GM23248 (cell line): ENCODE data around the gene ZSWIM2. TPM values are rescaled to one million over a fixed set of nuclear protein-coding genes. Genes with fewer than 3 reads are reported as not detected.
"Not testable (repeated sequence)": the region's sequence is repeated elsewhere in the genome, so short reads cannot be mapped to it uniquely, and the experiment has no call there.

ENCODE experiments used
- DNase-seq: peaks from one replicate; pipeline ENCODE4 v3.0.0-alpha.2; 2015
- H2AFZ ChIP-seq: fragments of 200-600 bp; sonication (generic); 2 replicates; pipeline ENCODE4 v1.6.1; 2016; ENCODE audit warnings: antibody characterized with exemption
- H3F3A ChIP-seq: fragments of 200-600 bp; sonication (generic); 2 replicates; pipeline ENCODE4 v1.6.1; 2016; ENCODE audit warnings: mild to moderate bottlenecking, antibody characterized with exemption, mixed run types; ENCODE audit not compliant: insufficient read depth
- H3K27ac ChIP-seq: fragments of 200-600 bp; sonication (generic); 2 replicates; pipeline ENCODE4 v1.5.1; 2016; ENCODE audit warnings: mild to moderate bottlenecking
- H3K27me3 ChIP-seq: fragments of 200-600 bp; sonication (generic); replicated peaks from 2 replicates; pipeline ENCODE4 v1.6.1; 2016; ENCODE audit warnings: mild to moderate bottlenecking; ENCODE audit not compliant: insufficient read depth
- H3K36me3 ChIP-seq: fragments of 200-600 bp; sonication (generic); 2 replicates; pipeline ENCODE4 v1.6.1; 2016; ENCODE audit warnings: low read depth, mild to moderate bottlenecking
- H3K4me1 ChIP-seq: fragments of 200-600 bp; sonication (generic); 2 replicates; pipeline ENCODE4 v1.6.1; 2016; ENCODE audit warnings: mild to moderate bottlenecking; ENCODE audit not compliant: insufficient read depth
- H3K4me2 ChIP-seq: fragments of 200-600 bp; sonication (generic); one replicate; pipeline ENCODE4 v1.6.1; 2016; ENCODE audit warnings: mild to moderate bottlenecking; ENCODE audit not compliant: unreplicated experiment
- H3K4me3 ChIP-seq: fragments of 200-600 bp; sonication (generic); 2 replicates; pipeline ENCODE4 v1.5.1; 2016; ENCODE audit warnings: mild to moderate bottlenecking
- H3K79me2 ChIP-seq: fragments of 200-600 bp; sonication (generic); 2 replicates; pipeline ENCODE4 v1.6.1; 2016; ENCODE audit warnings: mild to moderate bottlenecking; ENCODE audit not compliant: insufficient read depth
- H3K9ac ChIP-seq: fragments of 200-600 bp; sonication (generic); 2 replicates; pipeline ENCODE4 v1.6.1; 2016; ENCODE audit warnings: mild to moderate bottlenecking
- H3K9me2 ChIP-seq: fragments of 200-600 bp; sonication (generic); 2 replicates; pipeline ENCODE4 v1.6.1; 2016; ENCODE audit warnings: mixed run types, mild to moderate bottlenecking, moderate library complexity; ENCODE audit not compliant: insufficient read depth
- H3K9me3 ChIP-seq: fragments of 200-600 bp; sonication (generic); one replicate; pipeline ENCODE4 v1.6.1; 2017; ENCODE audit warnings: low read depth
- H4K20me1 ChIP-seq: fragments of 200-600 bp; sonication (generic); 2 replicates; pipeline ENCODE4 v1.6.0; 2016; ENCODE audit not compliant: insufficient read depth
- EZH2 ChIP-seq: fragments of 200-600 bp; sonication (generic); IDR thresholded peaks from 2 replicates; pipeline ENCODE4 v1.6.1; 2018; ENCODE audit warnings: antibody characterized with exemption, mild to moderate bottlenecking; ENCODE audit not compliant: insufficient read depth, poor library complexity, severe bottlenecking
- EZH2phosphoT487 ChIP-seq: fragments of 200-600 bp; sonication (generic); IDR thresholded peaks from 2 replicates; pipeline ENCODE4 v1.6.1; 2018; ENCODE audit warnings: antibody characterized with exemption, moderate library complexity, mild to moderate bottlenecking, low read depth; ENCODE audit not compliant: insufficient read depth
- WGBS, 2 experiments: methylation state at CpG; one replicate each; pipeline ENCODE4 v1.1.6; 2015 to 2017; ENCODE audit warnings: low lambda C conversion rate in 2 of 2, low coverage in 1 of 2; ENCODE audit errors: missing lambda C conversion rate in 2 of 2; 5-methylcytosine and 5-hydroxymethylcytosine counted together
- in situ Hi-C: fragments of 300-500 bp; cut with MboI; formaldehyde crosslinking; loops from 2 replicates; pipeline ENCODE4 v1.15.0; 2020
- polyA plus RNA-seq: library from polyadenylated mRNA; unstranded; fragments of >200 nt; fragmentation: Nextera tagmentation; extraction: Ambion mirVana; gene quantifications from 2 replicates; pipeline ENCODE4 v1.2.1, GENCODE V29; 2016
- total RNA-seq: library from RNA; depleted of rRNA; stranded (reverse); fragments of >200 nt; shearing (Covaris generic); gene quantifications from 2 replicates; pipeline ENCODE4 v1.2.3, GENCODE V29; 2014; rRNA removed

The ZSWIM2 gene
- not detected in 2 replicates for total RNA-seq
- not detected in 2 replicates for polyA plus RNA-seq

- Histone ChIP-seq H3F3A (peaks cover 14% of the 10 kb centered on the region), H3K79me2 (no peaks in the 10 kb centered on the region), H3K4me2 (peak within 1 kb of the TSS; percentile 73), H2AFZ (peak within 1 kb of the TSS; percentile 83), H3K9me2 (no peaks in the 10 kb centered on the region; the same call in 1 of the 2 replicates), H3K4me1 (peaks cover 6% of the 10 kb centered on the region; the same call in 1 of the 2 replicates), H3K9ac (peak within 1 kb of the TSS; percentile 69), H3K4me3 (peak within 1 kb of the TSS; percentile 69), H3K27ac (peak within 1 kb of the TSS; percentile 81), H4K20me1 (no peaks in the 10 kb centered on the region), H3K27me3 (no peaks in the 10 kb centered on the region), H3K9me3 (no peaks in the 10 kb centered on the region), H3K36me3 (no peaks in the 10 kb centered on the region)
- WGBS, 2 experiments: 5% methylated on average over 36 to 38 of the region's 39 CpGs
- peak; percentile 92 for DNase-seq
- TF ChIP-seq EZH2phosphoT487 (no peak), EZH2 (no peak)
- in situ Hi-C loops: loop anchor here (25.0 kb wide), 1 partner anchor 337 kb away; no protein-coding TSS in a partner anchor
Observed at GRCh38 chr2:186848873-186849578, at the start of gene ZSWIM2. Gene ZSWIM2 (minus strand): TSS chr2:186849170. CDS start chr2:186849130, 40 bp downstream.

DNA sequence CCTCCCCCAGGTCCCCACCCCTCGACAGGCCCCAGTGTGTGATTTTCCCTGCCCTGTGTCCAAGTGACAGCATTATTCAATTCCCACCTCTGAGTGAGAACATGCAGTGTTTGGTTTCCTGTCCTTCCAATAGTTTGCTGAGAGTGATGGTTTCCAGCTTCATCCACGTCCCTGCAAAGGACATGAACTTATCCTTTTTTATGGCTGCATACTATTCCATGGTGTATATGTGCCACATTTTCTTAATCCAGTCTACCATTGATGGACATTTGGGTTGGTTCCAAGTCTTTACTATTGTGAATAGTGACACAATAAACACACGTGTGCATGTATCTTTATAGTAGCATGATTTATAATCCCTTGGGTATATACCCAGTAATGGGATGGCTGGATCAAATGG lies 47.2 kb upstream of the ZSWIM2 start:
- H3K9me2 ChIP-seq, H2AFZ ChIP-seq, H3K4me1 ChIP-seq, H3K36me3 ChIP-seq, in situ Hi-C loops, DNase-seq, H3K9me3 ChIP-seq, H3K4me3 ChIP-seq, H3K27ac ChIP-seq, H3K4me2 ChIP-seq, H3K9ac ChIP-seq, H4K20me1 ChIP-seq, H3F3A ChIP-seq, H3K27me3 ChIP-seq, H3K79me2 ChIP-seq: not testable (repeated sequence)
- 0 to 7% methylated on average over 2 to 3 of the region's 3 CpGs for WGBS, 2 experiments

DNA sequence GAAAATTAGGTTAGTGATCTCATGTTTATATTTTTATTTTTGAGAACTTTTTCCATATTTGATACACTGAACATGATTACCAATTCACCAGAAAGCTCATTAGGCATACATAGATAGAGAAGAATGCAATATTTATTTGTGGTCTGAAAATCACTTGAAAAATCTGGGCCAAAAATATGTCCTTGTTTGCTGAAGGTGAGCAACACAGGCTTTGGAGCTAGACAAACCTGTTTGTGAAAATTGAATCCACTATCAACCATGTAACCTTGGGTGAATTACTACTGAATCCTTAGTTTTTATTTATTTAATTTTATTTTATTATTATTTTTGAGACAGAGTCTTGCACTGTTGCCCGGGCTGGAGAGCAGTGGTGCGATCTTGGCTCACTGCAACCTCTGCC lies 46.5 kb upstream of the ZSWIM2 start:
- 82 to 89% methylated on average over 2 of the region's 2 CpGs for WGBS, 2 experiments
- no peaks in the 10 kb centered on the region for H3K9me2 ChIP-seq
- no peaks in the 10 kb centered on the region for H3K36me3 ChIP-seq
- no peaks in the 10 kb centered on the region for H3K9me3 ChIP-seq
- no peaks in the 10 kb centered on the region for H3K79me2 ChIP-seq
- peaks cover 3% of the 10 kb centered on the region; the same call in 1 of the 2 replicates for H3K27me3 ChIP-seq
- no peak for DNase-seq
- no peaks in the 10 kb centered on the region for H3F3A ChIP-seq
- in situ Hi-C loops: no loop called here
- H3K9ac ChIP-seq: no peak overlapping the region
- H3K4me2 ChIP-seq: no peak overlapping the region
- H4K20me1 ChIP-seq: no peaks in the 10 kb centered on the region
- no peak overlapping the region for H3K4me3 ChIP-seq
- no peak overlapping the region for H3K27ac ChIP-seq
- TF ChIP-seq EZH2: no peak
- no peak for TF ChIP-seq EZH2phosphoT487
- no peak overlapping the region for H2AFZ ChIP-seq
- H3K4me1 ChIP-seq: no peaks in the 10 kb centered on the region

- Histone ChIP-seq H3K27ac (no peak overlapping the region), H3K4me1 (no peaks in the 10 kb centered on the region), H3K9ac (no peak overlapping the region), H2AFZ (no peak overlapping the region), H3K4me3 (no peak overlapping the region), H3K27me3 (peaks cover 3% of the 10 kb centered on the region; the same call in 1 of the 2 replicates), H3K9me3 (no peaks in the 10 kb centered on the region), H3F3A (no peaks in the 10 kb centered on the region), H3K36me3 (no peaks in the 10 kb centered on the region), H3K4me2 (no peak overlapping the region), H3K79me2 (no peaks in the 10 kb centered on the region), H3K9me2 (no peaks in the 10 kb centered on the region), H4K20me1 (no peaks in the 10 kb centered on the region)
- TF ChIP-seq EZH2phosphoT487 (no peak), EZH2 (no peak)
- DNase-seq: no peak
- in situ Hi-C loops: no loop called here
- 81 to 82% methylated on average over 5 of the region's 5 CpGs for WGBS, 2 experiments
Observed at GRCh38 chr2:186894478-186894877, 45.5 kb upstream of the ZSWIM2 start.
